HFF-Myc (cell line): ENCODE data around the gene HDAC11.

ENCODE experiments used
- DNase-seq: peaks from one replicate; pipeline ENCODE4 v3.0.0-alpha.2; 2011; ENCODE audit warnings: low read depth; ENCODE audit errors: extremely low read depth
- H3K4me3 ChIP-seq: replicated peaks from 2 replicates; pipeline ENCODE4 v1.5.1; 2011; ENCODE audit warnings: low read depth, mild to moderate bottlenecking, control low read depth, low read length
- TF ChIP-seq, protein P1 (sequence below): IDR thresholded peaks from 2 replicates; pipeline ENCODE4 v1.5.1; 2012; ENCODE audit warnings: mild to moderate bottlenecking, low read depth, low read length, control low read depth; ENCODE audit errors: missing control alignments

Gene HDAC11

DNA sequence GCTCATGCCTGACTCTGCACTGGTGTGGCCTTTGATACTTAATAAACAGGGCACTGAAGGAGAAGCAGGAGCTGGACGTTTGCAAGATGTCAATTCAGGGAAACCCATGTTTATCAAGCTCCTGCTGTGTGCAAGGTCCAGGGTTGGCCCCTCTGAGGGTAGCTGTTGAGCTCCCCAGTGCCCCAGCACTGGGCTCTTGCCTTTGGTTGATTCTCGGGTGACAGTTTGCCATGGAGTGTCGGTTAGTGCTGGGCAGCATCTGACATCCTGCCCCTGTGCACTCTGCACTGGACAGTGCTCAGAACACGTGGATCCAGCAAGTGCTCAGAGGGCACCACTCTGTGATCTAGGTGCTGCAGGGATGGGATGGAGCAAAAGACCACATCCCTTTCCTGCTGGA is 7.3 kb downstream of the HDAC11 start:
- TF ChIP-seq, protein P1, sequence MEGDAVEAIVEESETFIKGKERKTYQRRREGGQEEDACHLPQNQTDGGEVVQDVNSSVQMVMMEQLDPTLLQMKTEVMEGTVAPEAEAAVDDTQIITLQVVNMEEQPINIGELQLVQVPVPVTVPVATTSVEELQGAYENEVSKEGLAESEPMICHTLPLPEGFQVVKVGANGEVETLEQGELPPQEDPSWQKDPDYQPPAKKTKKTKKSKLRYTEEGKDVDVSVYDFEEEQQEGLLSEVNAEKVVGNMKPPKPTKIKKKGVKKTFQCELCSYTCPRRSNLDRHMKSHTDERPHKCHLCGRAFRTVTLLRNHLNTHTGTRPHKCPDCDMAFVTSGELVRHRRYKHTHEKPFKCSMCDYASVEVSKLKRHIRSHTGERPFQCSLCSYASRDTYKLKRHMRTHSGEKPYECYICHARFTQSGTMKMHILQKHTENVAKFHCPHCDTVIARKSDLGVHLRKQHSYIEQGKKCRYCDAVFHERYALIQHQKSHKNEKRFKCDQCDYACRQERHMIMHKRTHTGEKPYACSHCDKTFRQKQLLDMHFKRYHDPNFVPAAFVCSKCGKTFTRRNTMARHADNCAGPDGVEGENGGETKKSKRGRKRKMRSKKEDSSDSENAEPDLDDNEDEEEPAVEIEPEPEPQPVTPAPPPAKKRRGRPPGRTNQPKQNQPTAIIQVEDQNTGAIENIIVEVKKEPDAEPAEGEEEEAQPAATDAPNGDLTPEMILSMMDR: no peak
- DNase-seq: no peak
- H3K4me3 ChIP-seq: no peak overlapping the region

DNA sequence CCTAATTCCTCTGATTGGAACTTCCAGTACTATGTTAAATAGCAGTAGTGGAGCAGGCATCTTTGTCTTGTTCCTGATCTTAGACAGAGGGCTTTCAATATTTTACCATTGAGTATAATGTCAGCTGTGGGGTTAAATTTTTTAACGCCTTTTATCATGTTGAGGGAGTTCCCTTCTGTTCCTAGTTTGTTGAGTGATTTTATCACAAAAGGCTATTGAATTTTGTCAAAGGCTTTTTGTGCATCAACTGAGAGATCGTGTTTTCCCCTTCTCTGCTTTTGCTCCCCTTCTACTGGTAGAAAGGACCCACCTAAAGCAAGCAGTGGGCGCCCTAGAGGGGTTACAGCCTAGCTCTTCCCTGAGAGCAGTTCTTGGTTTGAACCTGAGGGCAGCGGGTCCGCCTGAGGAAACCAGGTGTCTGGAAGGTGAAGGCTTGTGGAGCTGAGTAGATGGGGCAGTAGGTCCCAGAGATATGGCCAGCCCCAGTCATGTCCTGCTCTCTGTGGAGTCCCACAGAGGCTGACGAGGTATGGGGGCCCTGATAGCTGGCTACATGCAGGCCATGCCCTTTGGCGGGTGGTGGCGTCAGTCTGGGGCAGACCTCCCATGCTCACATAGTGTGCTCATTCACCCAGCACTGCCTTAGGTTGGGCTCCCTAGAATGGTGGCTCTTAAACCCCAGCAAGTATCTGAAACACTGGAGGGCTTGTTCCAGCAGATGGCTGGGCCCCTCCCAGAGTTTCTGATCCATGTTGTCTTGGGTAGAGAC is 11.3 kb downstream of the HDAC11 start:
- DNase-seq: no peak

DNA sequence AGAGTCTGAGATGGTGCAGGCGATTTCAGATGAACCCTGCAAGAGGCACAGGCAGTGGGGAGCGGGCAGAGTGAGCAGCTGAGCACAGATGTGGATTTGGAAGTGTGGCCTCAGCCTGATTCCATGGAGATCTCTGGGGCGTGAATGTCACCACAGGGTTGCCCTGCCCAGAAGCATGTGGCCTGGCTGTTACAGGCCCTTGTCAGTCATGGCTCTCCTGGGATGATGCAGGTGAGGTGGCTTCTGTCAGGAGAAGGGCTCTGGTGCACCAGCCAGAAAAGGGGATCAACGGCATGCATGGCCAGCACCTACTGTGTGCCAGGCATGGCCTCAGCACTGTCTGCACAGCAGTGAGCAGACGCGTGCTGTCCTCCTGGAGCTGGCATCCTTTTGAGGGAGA is 11.9 kb downstream of the HDAC11 start:
- no peak for DNase-seq
- TF ChIP-seq, protein P1: no peak
- no peak overlapping the region for H3K4me3 ChIP-seq

More for the DNA sequence above, 11.3 kb downstream of the HDAC11 start:
- TF ChIP-seq, protein P1: no peak
- H3K4me3 ChIP-seq: no peak overlapping the region

DNA sequence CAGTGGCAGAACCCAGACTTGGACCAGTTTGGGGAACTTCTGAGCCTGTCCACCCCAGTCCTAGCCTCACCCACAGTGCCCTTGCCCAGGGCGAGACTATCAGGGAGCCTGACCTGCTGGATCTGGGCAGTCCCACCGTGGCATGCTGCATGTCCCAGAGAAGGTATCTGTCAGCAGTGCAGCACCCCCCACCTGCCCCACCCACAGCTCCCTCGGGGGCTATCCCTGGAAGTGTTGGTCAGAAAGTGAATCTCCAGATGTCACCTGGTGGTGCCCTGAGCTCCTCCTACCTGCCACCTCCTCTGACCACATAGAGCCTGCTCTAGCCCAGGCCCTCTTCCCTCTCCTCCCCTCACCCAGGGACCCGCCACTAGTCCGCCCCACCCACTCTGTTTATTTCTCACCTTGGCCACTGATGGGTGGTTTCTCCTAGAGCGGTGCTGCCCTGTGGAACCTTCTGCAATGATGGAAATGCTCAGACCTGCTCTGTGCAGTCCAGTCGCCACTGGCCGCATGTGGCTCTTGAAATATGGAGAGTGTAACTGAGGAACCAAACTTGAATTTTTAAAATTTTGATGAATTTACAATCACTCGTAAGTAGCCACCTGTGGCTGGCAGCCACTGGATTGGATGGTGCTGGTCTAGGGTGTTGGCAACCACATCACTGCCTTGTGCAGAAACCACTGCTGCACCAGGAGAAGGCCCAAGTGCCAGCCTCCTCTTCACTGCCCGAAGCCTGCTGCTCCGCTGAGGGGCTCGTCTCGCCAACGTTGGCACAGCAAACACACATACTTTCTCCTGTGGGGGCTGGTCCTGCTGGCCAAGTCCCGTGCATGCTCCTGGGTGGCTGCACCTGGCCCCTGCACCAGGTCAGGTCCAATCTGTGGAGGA is 13.1 kb downstream of the HDAC11 start:
- H3K4me3 ChIP-seq: no peak overlapping the region
- DNase-seq: no peak
- TF ChIP-seq, protein P1: no peak

DNA sequence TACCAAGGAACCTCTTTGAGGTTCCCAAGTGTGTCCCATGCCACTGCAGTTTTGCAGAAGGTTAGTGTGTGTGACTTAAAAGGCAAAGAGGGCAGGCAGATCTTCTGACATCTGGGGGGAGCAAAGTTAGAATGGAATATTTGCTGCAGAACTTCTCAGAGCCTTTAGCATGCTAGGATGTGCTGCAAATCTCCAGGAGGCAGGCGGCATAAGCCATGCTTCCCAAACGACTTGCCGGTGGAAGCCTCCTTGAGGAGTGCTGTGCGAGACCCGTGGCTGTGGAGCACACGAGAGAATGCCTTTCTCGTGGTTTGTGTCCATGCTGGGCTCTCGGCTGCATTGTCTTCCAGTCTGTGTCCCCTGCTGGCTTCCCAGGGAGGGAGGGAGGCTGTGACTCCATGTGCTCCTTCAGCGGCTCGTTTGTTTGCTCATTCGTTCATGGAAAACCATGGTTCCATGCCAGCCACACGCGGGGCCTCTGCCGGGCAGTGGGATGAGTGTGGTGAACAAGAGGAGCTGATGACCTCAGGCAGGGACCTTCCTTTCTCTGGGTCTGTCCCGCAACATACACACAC is 13.8 kb downstream of the HDAC11 start:
- no peak for DNase-seq
- H3K4me3 ChIP-seq: no peak overlapping the region
- TF ChIP-seq, protein P1: no peak

DNA sequence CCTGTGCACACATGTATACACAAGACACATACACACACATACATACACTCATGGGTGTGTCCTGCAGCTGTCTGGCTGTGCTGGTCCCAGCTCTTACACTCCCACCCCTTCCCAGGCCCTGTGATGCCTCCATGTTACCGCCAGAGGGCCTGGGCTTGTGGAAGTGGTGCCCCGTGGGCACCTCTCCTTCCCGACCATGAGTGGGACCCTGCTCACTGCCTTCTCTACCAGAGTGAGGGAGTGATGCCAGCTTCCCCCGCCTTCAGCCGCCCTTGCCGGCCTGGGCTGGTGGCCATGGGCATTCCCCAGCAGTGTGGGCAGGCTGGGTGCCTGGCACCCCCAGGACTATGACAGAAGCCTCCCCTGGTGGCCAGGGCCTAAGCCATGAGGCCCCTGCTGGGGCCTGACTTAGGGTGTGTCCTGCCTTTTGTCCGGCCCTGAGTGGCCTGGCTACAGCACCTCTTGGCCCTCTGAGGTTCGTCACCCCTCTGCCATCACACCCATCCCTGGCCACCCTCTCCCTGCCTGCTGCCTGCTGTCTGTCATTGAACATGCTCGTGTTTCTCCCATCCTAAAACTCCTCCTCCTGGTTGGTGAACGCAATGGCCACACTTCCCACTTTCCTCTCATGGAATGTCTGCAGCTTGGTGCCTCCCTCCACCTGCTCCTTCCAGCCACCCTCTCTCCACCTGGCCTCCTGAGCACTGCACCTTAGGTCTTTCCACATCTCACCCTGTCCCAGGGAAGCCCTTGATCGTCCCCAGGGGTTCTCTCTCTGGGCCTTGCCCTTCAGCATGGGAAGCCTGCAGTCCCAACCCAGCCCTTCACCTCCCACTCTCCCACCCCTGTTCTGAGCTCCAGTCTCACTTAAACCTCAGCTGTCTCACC is 14.6 kb downstream of the HDAC11 start:
- no peak for DNase-seq

More for the DNA sequence above, 14.6 kb downstream of the HDAC11 start:
- H3K4me3 ChIP-seq: no peak overlapping the region
- TF ChIP-seq, protein P1: peak; percentile 72
